ENCODE data around the gene XPNPEP2. TPM values are rescaled to one million over a fixed set of nuclear protein-coding genes. Genes with fewer than 3 reads are reported as not detected.

Gene XPNPEP2
- total and polyA plus RNA-seq, 9 of the 15 experiments (the other 6 are each of a cell fraction or from before 2014, with no cell fraction given): 0.03 to 0.19 (median 0.09) TPM; not detected in 5

DNA sequence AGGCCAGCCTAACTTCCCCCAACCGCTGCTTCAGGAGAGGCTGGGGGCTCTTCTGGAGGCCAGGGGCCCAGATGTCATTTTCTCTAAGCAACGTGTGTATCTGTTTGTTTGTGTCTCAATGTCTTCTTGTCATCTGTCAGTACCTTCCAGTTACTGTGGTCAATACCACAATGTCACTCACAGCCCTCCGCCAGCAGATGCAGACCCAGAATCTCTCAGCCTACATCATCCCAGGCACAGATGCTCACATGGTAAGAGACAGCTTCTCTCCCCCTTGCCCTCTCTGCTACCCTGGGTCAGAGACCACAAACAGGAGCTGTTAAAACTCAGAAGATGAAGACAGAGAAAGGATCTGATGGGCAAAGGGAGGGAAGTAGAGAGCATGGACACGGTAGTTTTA is 5.0 kb downstream of the XPNPEP2 start (continued):
- no peak for TF ChIP-seq GATAD2B (IDR thresholded peaks at IDR 0.05; ENCODE audit: borderline replicate concordance)
- no peak for TF ChIP-seq SOX6 (IDR thresholded peaks at IDR 0.05)
- no peak for TF ChIP-seq CBX2 (IDR thresholded peaks at IDR 0.05; ENCODE audit: insufficient read depth, low read length, poor library complexity, severe bottlenecking)
- no peak for TF ChIP-seq ETV5 (CRISPR knock-in tag; IDR thresholded peaks at IDR 0.05; ENCODE audit: low read depth)
- no peak for TF ChIP-seq TCF7 (IDR thresholded peaks at IDR 0.05; ENCODE audit: borderline replicate concordance)

- no peaks in the 10 kb centered on the region for H3K36me3 ChIP-seq (ENCODE audit: control insufficient read depth, insufficient read depth, low read length)
- ATAC-seq: peak; percentile 58
- no peak overlapping the region for H3K4me3 ChIP-seq
- H2AFZ ChIP-seq (ENCODE audit: low read depth, low read length): peak overlapping the region; percentile 66
- H3K79me2 ChIP-seq (ENCODE audit: control insufficient read depth, insufficient read depth, low read length): no peaks in the 10 kb centered on the region
- intact Hi-C loops (cut with micrococcal nuclease): no loop called here
- H3K9me3 ChIP-seq (replicated peaks; ENCODE audit: control insufficient read depth, insufficient read depth, low read depth, low read length): no peaks in the 10 kb centered on the region
- WGBS (ENCODE audit: insufficient coverage, low coverage, missing lambda C conversion rate): 20% methylated on average over 7 of the region's 10 CpGs
- DNase-seq (ENCODE audit: extremely low read depth in 1 of 4, low spot score in 3 of 4): peak in 1 of 4 experiments; percentile 33
- FAIRE-seq: peak; percentile 51
- in situ Hi-C loops (cut with MboI): no loop called here
- H3K9me1 ChIP-seq (ENCODE audit: control insufficient read depth, insufficient read depth, low read length): peaks cover 3% of the 10 kb centered on the region
- peaks cover 4 to 11% of the 10 kb centered on the region in 2 experiments; a peak in 4 of 5 replicates for H3K4me1 ChIP-seq (replicated peaks in 1 of 2; ENCODE audit: control insufficient read depth in 2 of 2, insufficient read depth in 2 of 2, low read length in 2 of 2)
- no peaks in the 10 kb centered on the region for H4K20me1 ChIP-seq (replicated peaks; ENCODE audit: control insufficient read depth, insufficient read depth, low read length)
- ChIA-PET CTCF (ENCODE audit: low intra/inter-chr PET ratio) (no interaction called here), POLR2A (no interaction called here)
- H3K4me2 ChIP-seq (ENCODE audit: insufficient read depth, low read length): 0 out of 2 replicates have a peak overlapping the region, but pooled peaks have one; percentile 8
- no peak overlapping the region for H3K9ac ChIP-seq (ENCODE audit: insufficient read depth in 1 of 2, low read depth in 2 of 2, low read length in 2 of 2)
- no peak for TF ChIP-seq ATF4 (CRISPR knock-in tag; IDR thresholded peaks at IDR 0.05)
- no peak for TF ChIP-seq HOMEZ (CRISPR knock-in tag; IDR thresholded peaks at IDR 0.05)
- TF ChIP-seq ZNF436 (CRISPR knock-in tag; IDR thresholded peaks at IDR 0.05): peak; percentile 74
- no peak for TF ChIP-seq U2AF1 (optimal IDR thresholded peaks at IDR 0.05; ENCODE audit: low read depth, low read length)
- TF ChIP-seq EGR1 (conservative IDR thresholded peaks at IDR 0.05): peak; percentile 19; the same call in 1 of the 2 replicates
- no peak for TF ChIP-seq BRF1 (IDR thresholded peaks at IDR 0.05; ENCODE audit: borderline replicate concordance, extremely low read depth, insufficient read length)
- TF ChIP-seq KLF10 (CRISPR knock-in tag; IDR thresholded peaks at IDR 0.05): no peak
- no peak for TF ChIP-seq SRSF7 (optimal IDR thresholded peaks at IDR 0.05; ENCODE audit: low read depth, low read length)
- TF ChIP-seq ZFP36 (IDR thresholded peaks at IDR 0.05; ENCODE audit: low read depth, low read length, partially characterized antibody): peak; percentile 98
- no peak for TF ChIP-seq ZNF408 (CRISPR knock-in tag; IDR thresholded peaks at IDR 0.05; ENCODE audit: low read depth)
- no peak for TF ChIP-seq ARID2 (IDR thresholded peaks at IDR 0.05)
- TF ChIP-seq SMAD4 (CRISPR knock-in tag; conservative IDR thresholded peaks at IDR 0.05): no peak
- 0 out of 4 replicates have a peak, but pooled peaks of 1 of the 2 experiments have one; percentile 19 for TF ChIP-seq RCOR1 (IDR thresholded peaks at IDR 0.05; ENCODE audit: borderline replicate concordance in 1 of 2, low read depth in 2 of 2, low read length in 2 of 2)
- no peak overlapping the region for H3K27ac ChIP-seq (ENCODE audit: extremely low read depth, low read depth, low read length)
- H3K27me3 ChIP-seq (ENCODE audit: control insufficient read depth in 2 of 2, insufficient read depth in 2 of 2, low read length in 2 of 2): no peaks in the 10 kb centered on the region
- no TSS peak for BruUV-seq (replicated peaks)
These were observed 6.1 kb downstream of the XPNPEP2 start for GRCh38 chrX:129744861-129745321.

Measured in K562 (cell line).